H1 (cell line): ENCODE data around the gene PEX5L. TPM values are rescaled to one million over a fixed set of nuclear protein-coding genes. Genes with fewer than 3 reads are reported as not detected.

Experiments
- CTCF ChIA-PET: fragments of 300-600 bp; sonication (Branson Sonifier 250); formaldehyde crosslinking; loops from one replicate; lab custom pipeline; 2021; ENCODE audit not compliant: partially characterized antibody; lab: Charles Lee
- POLR2A ChIA-PET: fragments of 300-600 bp; sonication (Branson Sonifier 250); formaldehyde crosslinking; loops from one replicate; lab custom pipeline; 2021; ENCODE audit warnings: inconsistent platforms; ENCODE audit not compliant: partially characterized antibody; lab: Charles Lee
- DNase-seq, 2 experiments: peaks; one replicate each; pipeline versions ENCODE4 v3.0.0 to v3.0.0-alpha.2; 2010 to 2022; ENCODE audit warnings: low spot score in 2 of 2, low read depth in 1 of 2, mixed read lengths in 1 of 2
- FAIRE-seq: peaks from 2 replicates; lab custom pipeline; 2011; peaks lifted over from hg19 to GRCh38; lab: Jason Lieb, UNC
- H2AFZ ChIP-seq: 2 replicates; pipeline ENCODE4 v1.8.1; 2012; ENCODE audit warnings: low read length, inconsistent platforms
- H2AK5ac ChIP-seq: 2 replicates; pipeline ENCODE4 v1.6.1; 2013; ENCODE audit warnings: low read depth, low read length
- H2BK120ac ChIP-seq: replicated peaks from 2 replicates; pipeline ENCODE3; 2013; ENCODE audit warnings: low read depth, low read length, inconsistent platforms
- H2BK12ac ChIP-seq: 2 replicates; pipeline ENCODE4 v1.6.1; 2013; ENCODE audit warnings: low read depth, low read length
- H2BK15ac ChIP-seq: 2 replicates; pipeline ENCODE4 v1.6.1; 2013; ENCODE audit warnings: low read length
- H2BK20ac ChIP-seq: 2 replicates; pipeline ENCODE4 v1.6.1; 2013; ENCODE audit warnings: low read length
- H2BK5ac ChIP-seq: 2 replicates; pipeline ENCODE4 v1.6.1; 2013; ENCODE audit warnings: low read depth, low read length
- H3K14ac ChIP-seq: 2 replicates; pipeline ENCODE4 v1.6.1; 2013; ENCODE audit warnings: inconsistent platforms; ENCODE audit not compliant: insufficient read length
- H3K18ac ChIP-seq: 2 replicates; pipeline ENCODE4 v1.6.1; 2013; ENCODE audit warnings: low read length; ENCODE audit errors: extremely low read depth
- H3K23ac ChIP-seq: 2 replicates; pipeline ENCODE4 v1.6.1; 2013; ENCODE audit warnings: inconsistent platforms; ENCODE audit not compliant: insufficient read length
- H3K23me2 ChIP-seq: 2 replicates; pipeline ENCODE4 v1.6.1; 2013; ENCODE audit warnings: low read depth, low read length
- H3K27ac ChIP-seq: 2 replicates; pipeline ENCODE4 v1.6.1; 2011; ENCODE audit warnings: low read depth, low read length, inconsistent platforms
- H3K27me3 ChIP-seq, 4 experiments: replicated peaks in 1 of 4; 1 replicate in 1 of 4; 2 replicates in 3 of 4; pipeline versions ENCODE4 v1.6.1 to v1.8.1; 2011 to 2013; ENCODE audit warnings: low read length in 3 of 4, mild to moderate bottlenecking in 3 of 4, inconsistent platforms in 2 of 4, mixed read lengths in 2 of 4, moderate library complexity in 1 of 4; ENCODE audit not compliant: control insufficient read depth in 3 of 4, insufficient read depth in 3 of 4; ENCODE audit errors: extremely low read depth in 1 of 4
- H3K36me3 ChIP-seq, 4 experiments: 2 replicates each; pipeline versions ENCODE4 v1.6.1 to v1.8.1; 2011 to 2013; ENCODE audit warnings: mild to moderate bottlenecking in 4 of 4, low read length in 3 of 4, moderate library complexity in 2 of 4, control low read depth in 1 of 4, inconsistent platforms in 1 of 4; ENCODE audit not compliant: insufficient read depth in 4 of 4, control insufficient read depth in 2 of 4
- H3K4ac ChIP-seq: replicated peaks from 2 replicates; pipeline ENCODE3; 2013; ENCODE audit warnings: low read length, low read depth, mixed read lengths, inconsistent platforms; ENCODE audit not compliant: insufficient read length
- H3K4me1 ChIP-seq, 4 experiments: replicated peaks in 1 of 4; 1 replicate in 1 of 4; 2 replicates in 3 of 4; pipeline versions ENCODE4 v1.6.1 to v1.8.1; 2011 to 2013; ENCODE audit warnings: low read length in 3 of 4, inconsistent platforms in 2 of 4, mixed read lengths in 1 of 4; ENCODE audit not compliant: insufficient read depth in 4 of 4, control insufficient read depth in 3 of 4
- H3K4me2 ChIP-seq, 2 experiments: 2 replicates each; pipeline versions ENCODE4 v1.6.1 to v1.8.1; 2011 to 2013; ENCODE audit warnings: low read depth in 2 of 2, low read length in 2 of 2, control low read depth in 1 of 2, inconsistent platforms in 1 of 2, mild to moderate bottlenecking in 1 of 2; ENCODE audit not compliant: insufficient read depth in 1 of 2
- H3K4me3 ChIP-seq, 4 experiments: fragments of 200-600, 300-600 bp in 1 of 4; sonication (generic), shearing (Covaris generic), sonication (Bioruptor Twin) in 1 of 4; 2 replicates each; pipeline versions ENCODE4 v1.5.1 to v1.8.1; 2011 to 2016; ENCODE audit warnings: low read length in 4 of 4, low read depth in 3 of 4, control low read depth in 2 of 4, inconsistent platforms in 2 of 4, mild to moderate bottlenecking in 2 of 4, mixed read lengths in 1 of 4, moderate library complexity in 1 of 4; ENCODE audit not compliant: insufficient read depth in 2 of 4; ENCODE audit errors: extremely low read depth in 1 of 4
- H3K56ac ChIP-seq: replicated peaks from 2 replicates; pipeline ENCODE3; 2013; ENCODE audit warnings: low read depth, mild to moderate bottlenecking, mixed read lengths, low read length, inconsistent platforms; ENCODE audit not compliant: insufficient read length
- H3K79me1 ChIP-seq: 2 replicates; pipeline ENCODE4 v1.6.1; 2013; ENCODE audit warnings: low read depth, low read length, control low read depth
- H3K79me2 ChIP-seq, 2 experiments: 2 replicates each; pipeline versions ENCODE4 v1.6.1 to v1.8.1; 2012 to 2013; ENCODE audit warnings: low read length in 2 of 2, mild to moderate bottlenecking in 2 of 2, inconsistent platforms in 1 of 2; ENCODE audit not compliant: insufficient read depth in 2 of 2, control insufficient read depth in 1 of 2
- H3K9ac ChIP-seq, 4 experiments: replicated peaks in 1 of 4; 1 replicate in 1 of 4; 2 replicates in 3 of 4; pipeline versions ENCODE4 v1.6.1 to v1.8.1; 2011 to 2013; ENCODE audit warnings: low read depth in 3 of 4, low read length in 3 of 4, control low read depth in 2 of 4, mild to moderate bottlenecking in 2 of 4, moderate library complexity in 2 of 4, inconsistent platforms in 1 of 4; ENCODE audit errors: extremely low read depth in 1 of 4
- H3K9me3 ChIP-seq, 2 experiments: 2 replicates each; pipeline versions ENCODE4 v1.6.1 to v1.8.1; 2012 to 2013; ENCODE audit warnings: mild to moderate bottlenecking in 2 of 2, moderate library complexity in 2 of 2, control low read depth in 1 of 2, inconsistent platforms in 1 of 2, low read depth in 1 of 2, low read length in 1 of 2, mixed read lengths in 1 of 2; ENCODE audit not compliant: insufficient read depth in 2 of 2
- H4K20me1 ChIP-seq, 2 experiments: replicated peaks in 1 of 2; 2 replicates each; pipeline versions ENCODE3 to v1.8.1; 2011 to 2013; ENCODE audit warnings: inconsistent platforms in 2 of 2, low read length in 2 of 2, mild to moderate bottlenecking in 1 of 2; ENCODE audit not compliant: insufficient read depth in 2 of 2, control insufficient read depth in 1 of 2
- H4K5ac ChIP-seq: 2 replicates; pipeline ENCODE4 v1.6.1; 2013; ENCODE audit warnings: low read length, low read depth, mixed read lengths, inconsistent platforms; ENCODE audit not compliant: insufficient read length
- H4K8ac ChIP-seq: 2 replicates; pipeline ENCODE4 v1.8.0; 2013; ENCODE audit warnings: mild to moderate bottlenecking, moderate library complexity, low read length, inconsistent platforms; ENCODE audit not compliant: insufficient read depth; ENCODE audit errors: extremely low read depth
- H4K91ac ChIP-seq: replicated peaks from 2 replicates; pipeline ENCODE3; 2013; ENCODE audit warnings: low read length, mixed read lengths, inconsistent platforms; ENCODE audit not compliant: insufficient read length
- ASH2L ChIP-seq: fragments of 200-600, 300-600 bp; sonication (generic); IDR thresholded peaks from one replicate; pipeline ENCODE4 v1.7.1; 2017; ENCODE audit warnings: low read length
- BCL11A ChIP-seq, 2 experiments: IDR thresholded peaks; one replicate each; pipeline ENCODE4 v1.6.1; 2011; ENCODE audit warnings: low read depth in 2 of 2, low read length in 2 of 2, mild to moderate bottlenecking in 2 of 2
- JUN ChIP-seq: IDR thresholded peaks from 2 replicates; pipeline ENCODE4 v1.6.1; 2011; ENCODE audit warnings: low read depth, mild to moderate bottlenecking, improper control_type of control experiment, low read length
- KDM1A ChIP-seq: fragments of 200-600, 300-600 bp; sonication (generic); IDR thresholded peaks from 2 replicates; pipeline ENCODE4 v1.7.1; 2016; ENCODE audit warnings: mild to moderate bottlenecking, low read length, borderline replicate concordance
- SIX5 ChIP-seq: IDR thresholded peaks from 2 replicates; pipeline ENCODE4 v1.6.1; 2011; ENCODE audit warnings: mild to moderate bottlenecking, low read depth, low read length
- SUZ12 ChIP-seq: fragments of 200-600 bp; sonication (generic); IDR thresholded peaks from 2 replicates; pipeline ENCODE4 v1.6.1; 2012; ENCODE audit warnings: mild to moderate bottlenecking, inconsistent platforms, low read length, moderate library complexity, mixed read lengths
- WGBS, 2 experiments: shearing (Covaris generic) in 1 of 2; methylation state at CpG; one replicate each; pipeline versions ENCODE4 v1.1.6 to v1.1.7; 2013 to 2015; ENCODE audit warnings: low lambda C conversion rate in 2 of 2, mixed read lengths in 2 of 2, inconsistent platforms in 1 of 2, low coverage in 1 of 2, missing lambda C conversion rate in 1 of 2; ENCODE audit not compliant: insufficient replicate concordance in 2 of 2, insufficient coverage in 1 of 2, insufficient read length in 1 of 2; ENCODE audit errors: extremely low coverage in 1 of 2, missing lambda C conversion rate in 1 of 2; 5-methylcytosine and 5-hydroxymethylcytosine counted together
- polyA plus RNA-seq, 7 experiments: library from polyadenylated mRNA; depleted of rRNA in 3 of 7; stranded (reverse) in 5 of 7; unstranded in 2 of 7; fragments of >200 nt in 5 of 7; fragments of 200-250 nt in 2 of 7; gene quantifications; 1 replicate in 5 of 7; 2 replicates in 1 of 7; 4 replicates in 1 of 7; pipeline versions ENCODE4 v1.2.1 to v1.2.3, GENCODE V29; 2011 to 2013; ENCODE audit warnings: missing spikeins in 2 of 7, mixed read lengths in 2 of 7
- total RNA-seq: library from RNA; stranded (reverse); fragmentation: NEBNext Ultra II Directional; extraction: Animal tissue kit (Norgen Biotek cat#: 25700); gene quantifications from 2 replicates; pipeline ENCODE4 v1.2.1, GENCODE V29; 2021

PEX5L gene
- total and polyA plus RNA-seq, 2 of the 8 experiments (the other 6 are each of a cell fraction or from before 2014, with no cell fraction given), result 0.80 to 4.2 TPM

DNA sequence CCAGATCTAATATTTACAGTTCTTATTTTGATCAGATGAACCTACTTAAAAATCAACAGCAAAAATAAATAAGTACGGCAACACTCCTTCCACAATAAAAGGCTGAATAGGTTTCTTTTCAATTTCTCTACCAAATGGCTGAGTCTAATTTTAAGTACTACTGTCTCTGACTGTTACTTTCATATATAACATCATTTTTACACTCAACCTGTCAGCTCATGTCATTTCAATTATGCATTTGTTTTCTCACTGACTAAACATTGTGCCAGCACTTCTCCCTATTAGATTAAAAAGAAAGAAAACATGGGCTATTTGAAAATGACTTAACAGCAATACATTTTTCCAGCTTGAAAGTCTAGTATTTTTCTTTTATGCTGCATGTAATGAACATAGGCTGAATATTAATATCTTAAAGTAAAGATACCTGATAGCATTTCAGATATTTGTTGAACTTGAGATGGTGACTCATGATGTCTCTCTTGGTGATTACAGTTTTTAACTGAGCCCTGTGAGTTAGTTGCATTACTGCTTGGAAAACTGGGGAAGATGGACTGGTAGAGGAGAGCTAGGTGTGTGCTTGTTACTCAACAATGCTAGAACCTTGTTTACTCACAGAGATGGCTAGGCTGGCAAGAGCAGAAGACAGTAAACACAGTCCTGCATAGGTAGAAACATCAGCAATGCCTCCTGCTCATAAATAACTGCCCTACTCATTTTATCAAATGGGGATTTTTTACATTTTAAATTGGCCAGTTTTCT lies 73.9 kb downstream of the PEX5L start:
- Histone ChIP-seq H2AFZ (no peak overlapping the region), H3K9ac (no peak overlapping the region), H4K5ac (no peak overlapping the region), H2BK15ac (no peak overlapping the region), H3K79me2 (no peaks in the 10 kb centered on the region), H4K8ac (no peak overlapping the region), H3K27ac (no peak overlapping the region), H2BK20ac (no peak overlapping the region), H4K20me1 (no peaks in the 10 kb centered on the region), H3K23ac (no peak overlapping the region), H3K18ac (no peak overlapping the region), H2BK12ac (no peak overlapping the region), H3K4me3 (no peak overlapping the region), H3K79me1 (no peaks in the 10 kb centered on the region), H2AK5ac (no peak overlapping the region), H3K56ac (no peak overlapping the region), H3K23me2 (no peaks in the 10 kb centered on the region), H4K91ac (no peak overlapping the region), H3K9me3 (no peaks in the 10 kb centered on the region), H3K27me3 (no peaks in the 10 kb centered on the region), H3K36me3 (no peaks in the 10 kb centered on the region), H3K4me1 (no peaks in the 10 kb centered on the region; a peak in 1 of 7 replicates), H3K14ac (no peak overlapping the region), H2BK120ac (no peak overlapping the region), H3K4me2 (no peak overlapping the region), H2BK5ac (no peak overlapping the region), H3K4ac (no peak overlapping the region)
- FAIRE-seq (no peak), DNase-seq (no peak)
- CTCF ChIA-PET, result no interaction called here
- TF ChIP-seq SUZ12 (no peak), BCL11A (IDR thresholded peaks at IDR 0.05; ENCODE audit: low read depth in 2 of 2, low read length in 2 of 2) (no peak), JUN (no peak), ASH2L (no peak), KDM1A (no peak), SIX5 (no peak)
- WGBS, 2 experiments, result 73% methylated on average over 1 of the region's 1 CpG; no CpG with 5 or more reads in 1 of the 2 experiments
- POLR2A ChIA-PET, result interaction anchor here (0.9 kb wide), 1 partner anchor 9 kb away, joined by 3 read pairs; no protein-coding TSS in a partner anchor
